PFSK-1 (cell line): ENCODE data around the gene ALDOC.

Experiments used
- FOXP2 ChIP-seq: optimal IDR thresholded peaks from 2 replicates; pipeline ENCODE3; 2011; ENCODE audit warnings: borderline replicate concordance, control low read depth, inconsistent platforms; ENCODE audit not compliant: insufficient read depth; ENCODE audit errors: extremely low read length, extremely low read depth
- POLR2AphosphoS5 ChIP-seq: IDR thresholded peaks from 2 replicates; pipeline ENCODE4 v1.6.1; 2012; ENCODE audit warnings: low read depth, mild to moderate bottlenecking, control low read depth, low read length, moderate library complexity
- SIN3A ChIP-seq: IDR thresholded peaks from 2 replicates; pipeline ENCODE4 v1.6.1; 2012; ENCODE audit warnings: mild to moderate bottlenecking, low read length, moderate library complexity, borderline replicate concordance; ENCODE audit not compliant: insufficient read depth
- TAF1 ChIP-seq: IDR thresholded peaks from 2 replicates; pipeline ENCODE4 v1.6.1; 2012; ENCODE audit warnings: low read length, control low read depth, borderline replicate concordance; ENCODE audit not compliant: insufficient read depth
- TF ChIP-seq, protein P1 (sequence below), 2 experiments: IDR thresholded peaks; 2 replicates each; pipeline versions ENCODE4 v1.6.1 to v1.8.0; 2011 to 2012; ENCODE audit warnings: low read depth in 2 of 2, low read length in 2 of 2, control low read depth in 1 of 2, inconsistent platforms in 1 of 2, mild to moderate bottlenecking in 1 of 2, moderate library complexity in 1 of 2; ENCODE audit not compliant: insufficient read depth in 1 of 2

ALDOC gene

DNA sequence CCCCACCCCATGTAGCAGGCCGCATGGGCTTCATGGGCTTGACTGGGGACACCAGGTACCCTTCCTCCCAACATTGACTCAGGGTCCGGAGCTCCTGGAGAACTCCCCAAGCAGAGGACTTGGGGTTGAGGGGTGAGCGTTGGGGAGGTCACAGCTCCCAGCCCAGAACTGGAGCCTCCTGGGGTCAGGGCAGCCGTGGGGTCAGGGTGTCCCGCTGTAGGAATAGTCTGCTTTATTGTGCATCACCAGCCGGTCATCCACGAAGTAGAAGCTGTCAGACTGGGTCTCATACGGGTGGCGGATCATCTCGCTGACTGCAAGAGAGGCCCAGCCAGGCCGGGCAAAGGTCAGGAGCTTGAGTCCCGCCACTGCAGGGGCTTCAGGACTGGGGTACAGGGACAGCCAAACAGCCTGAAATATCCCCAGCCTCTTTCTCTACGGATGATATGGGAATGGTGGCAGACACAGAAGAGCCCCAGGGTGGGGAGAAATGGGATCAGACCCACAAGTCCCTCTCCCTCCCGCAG lies 29.5 kb downstream of the ALDOC start:
- TF ChIP-seq FOXP2 (no peak), SIN3A (no peak), POLR2AphosphoS5 (no peak), TAF1 (no peak)
- TF ChIP-seq, protein P1, sequence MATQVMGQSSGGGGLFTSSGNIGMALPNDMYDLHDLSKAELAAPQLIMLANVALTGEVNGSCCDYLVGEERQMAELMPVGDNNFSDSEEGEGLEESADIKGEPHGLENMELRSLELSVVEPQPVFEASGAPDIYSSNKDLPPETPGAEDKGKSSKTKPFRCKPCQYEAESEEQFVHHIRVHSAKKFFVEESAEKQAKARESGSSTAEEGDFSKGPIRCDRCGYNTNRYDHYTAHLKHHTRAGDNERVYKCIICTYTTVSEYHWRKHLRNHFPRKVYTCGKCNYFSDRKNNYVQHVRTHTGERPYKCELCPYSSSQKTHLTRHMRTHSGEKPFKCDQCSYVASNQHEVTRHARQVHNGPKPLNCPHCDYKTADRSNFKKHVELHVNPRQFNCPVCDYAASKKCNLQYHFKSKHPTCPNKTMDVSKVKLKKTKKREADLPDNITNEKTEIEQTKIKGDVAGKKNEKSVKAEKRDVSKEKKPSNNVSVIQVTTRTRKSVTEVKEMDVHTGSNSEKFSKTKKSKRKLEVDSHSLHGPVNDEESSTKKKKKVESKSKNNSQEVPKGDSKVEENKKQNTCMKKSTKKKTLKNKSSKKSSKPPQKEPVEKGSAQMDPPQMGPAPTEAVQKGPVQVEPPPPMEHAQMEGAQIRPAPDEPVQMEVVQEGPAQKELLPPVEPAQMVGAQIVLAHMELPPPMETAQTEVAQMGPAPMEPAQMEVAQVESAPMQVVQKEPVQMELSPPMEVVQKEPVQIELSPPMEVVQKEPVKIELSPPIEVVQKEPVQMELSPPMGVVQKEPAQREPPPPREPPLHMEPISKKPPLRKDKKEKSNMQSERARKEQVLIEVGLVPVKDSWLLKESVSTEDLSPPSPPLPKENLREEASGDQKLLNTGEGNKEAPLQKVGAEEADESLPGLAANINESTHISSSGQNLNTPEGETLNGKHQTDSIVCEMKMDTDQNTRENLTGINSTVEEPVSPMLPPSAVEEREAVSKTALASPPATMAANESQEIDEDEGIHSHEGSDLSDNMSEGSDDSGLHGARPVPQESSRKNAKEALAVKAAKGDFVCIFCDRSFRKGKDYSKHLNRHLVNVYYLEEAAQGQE (IDR thresholded peaks at IDR 0.05; ENCODE audit: insufficient read depth in 1 of 2, low read depth in 2 of 2, low read length in 2 of 2) = no peak

- TF ChIP-seq FOXP2 = no peak
- TF ChIP-seq TAF1 = no peak
- no peak for TF ChIP-seq SIN3A
- TF ChIP-seq, protein P1 (IDR thresholded peaks at IDR 0.05; ENCODE audit: insufficient read depth in 1 of 2, low read depth in 2 of 2, low read length in 2 of 2) = no peak
- TF ChIP-seq POLR2AphosphoS5 = no peak
Observed at GRCh38 chr17:28545787-28546415, 30.8 kb downstream of the ALDOC start.

DNA sequence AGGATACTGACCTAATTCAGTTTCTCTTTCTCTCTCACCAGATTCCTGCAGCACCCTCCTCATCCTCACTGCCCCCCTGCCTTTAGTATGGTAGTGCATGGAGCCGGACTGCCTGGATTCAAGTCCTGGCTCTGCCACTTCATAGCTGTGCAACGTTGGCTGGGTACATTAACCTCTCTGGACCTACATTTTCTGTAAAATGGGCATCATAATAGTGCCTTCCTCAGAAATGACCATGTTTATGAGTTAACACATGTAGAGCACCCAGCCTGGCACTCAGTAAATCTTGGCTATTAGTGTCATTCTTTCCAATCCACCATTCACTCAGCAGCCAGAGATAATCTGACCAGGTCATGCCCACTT lies 31.6 kb downstream of the ALDOC start:
- TF ChIP-seq FOXP2 = no peak
- TF ChIP-seq SIN3A = no peak
- TF ChIP-seq, protein P1 (IDR thresholded peaks at IDR 0.05; ENCODE audit: insufficient read depth in 1 of 2, low read depth in 2 of 2, low read length in 2 of 2) = no peak
- no peak for TF ChIP-seq TAF1
- no peak for TF ChIP-seq POLR2AphosphoS5

GRCh38 chr17:28544402-28545140 lies 32.1 kb downstream of the ALDOC start:
- TF ChIP-seq, protein P1 (IDR thresholded peaks at IDR 0.05; ENCODE audit: insufficient read depth in 1 of 2, low read depth in 2 of 2, low read length in 2 of 2) = no peak
- TF ChIP-seq SIN3A (no peak), POLR2AphosphoS5 (no peak), FOXP2 (no peak)
